PC-3 (cell line): ENCODE measurements around the gene NAGS.

ENCODE experiments used
- CTCF ChIP-seq: fragments of 300-600 bp; sonication (generic); conservative IDR thresholded peaks from 2 replicates; pipeline ENCODE4 v1.5.1; 2017; ENCODE audit warnings: antibody characterized with exemption, low read depth, mild to moderate bottlenecking, low read length
- EZH2 ChIP-seq: fragments of 300-600 bp; sonication (generic); IDR thresholded peaks from one replicate; pipeline ENCODE4 v1.6.1; 2017; ENCODE audit warnings: antibody characterized with exemption, mild to moderate bottlenecking, low read length; ENCODE audit not compliant: unreplicated experiment

GRCh38 chr17:43961954-43962353, 42.5 kb upstream of the NAGS start:
- TF ChIP-seq CTCF: no peak
- no peak for TF ChIP-seq EZH2
